IMR-90 (cell line): ENCODE measurements around the gene PFAS.
A peak's percentile ranks its signal among the peaks of the same experiment; 100 is the strongest.

Experiments
- CHD1 ChIP-seq: IDR thresholded peaks from 2 replicates; pipeline ENCODE4 v1.6.1; 2012; ENCODE audit warnings: low read depth, low read length, improper control_type of control experiment
- CTCF ChIP-seq: conservative IDR thresholded peaks from 2 replicates; pipeline ENCODE4 v1.5.1; 2012; ENCODE audit warnings: mild to moderate bottlenecking, low read depth, low read length, improper control_type of control experiment
- POLR2A ChIP-seq: IDR thresholded peaks from 2 replicates; pipeline ENCODE4 v1.6.1; 2012; ENCODE audit warnings: mild to moderate bottlenecking, low read depth, low read length
- RAD21 ChIP-seq: IDR thresholded peaks from 2 replicates; pipeline ENCODE4 v1.6.1; 2012; ENCODE audit warnings: low read length, improper control_type of control experiment
- USF2 ChIP-seq: fragments of 150-350 bp; IDR thresholded peaks from 2 replicates; pipeline ENCODE4 v1.6.1; 2017; ENCODE audit warnings: mild to moderate bottlenecking, antibody characterized with exemption, low read length, low read depth

- TF ChIP-seq CTCF (peak; percentile 15; the same call in 1 of the 2 replicates), POLR2A (no peak), RAD21 (no peak), USF2 (no peak), CHD1 (no peak)
These were observed 4.7 kb downstream of the PFAS start for GRCh38 chr17:8253801-8254200.
